ENCODE measurements around the gene SERPINE2.

SERPINE2 gene

GRCh38 chr2:224062481-224063297 is 23.6 kb upstream of the SERPINE2 start:
- TF ChIP-seq CTCF (conservative IDR thresholded peaks at IDR 0.05): peak; percentile 10
- TF ChIP-seq ZFX (IDR thresholded peaks at IDR 0.05): no peak

GRCh38 chr2:224060783-224061482 is 21.8 kb upstream of the SERPINE2 start:
- no peak for TF ChIP-seq ZFX (IDR thresholded peaks at IDR 0.05)
- TF ChIP-seq CTCF (conservative IDR thresholded peaks at IDR 0.05): no peak
- no peak overlapping the region for H3K27ac ChIP-seq

More at GRCh38 chr2:224062481-224063297, 23.6 kb upstream of the SERPINE2 start:
- H3K27ac ChIP-seq: no peak overlapping the region

- TF ChIP-seq CTCF (conservative IDR thresholded peaks at IDR 0.05) (no peak), ZFX (IDR thresholded peaks at IDR 0.05) (no peak)
- no peak overlapping the region for H3K27ac ChIP-seq
These were observed 20.1 kb upstream of the SERPINE2 start for GRCh38 chr2:224059178-224059577.

- TF ChIP-seq ZFX (IDR thresholded peaks at IDR 0.05) (no peak), CTCF (conservative IDR thresholded peaks at IDR 0.05) (peak; percentile 23; the same call in 1 of the 2 replicates)
- no peak overlapping the region for H3K27ac ChIP-seq
These were observed 19.1 kb upstream of the SERPINE2 start for GRCh38 chr2:224058048-224058775.

- TF ChIP-seq ZFX (IDR thresholded peaks at IDR 0.05) (no peak), CTCF (conservative IDR thresholded peaks at IDR 0.05) (no peak)
These were observed 17.8 kb upstream of the SERPINE2 start for GRCh38 chr2:224056889-224057288.

GRCh38 chr2:224055101-224055500 is 16.0 kb upstream of the SERPINE2 start:
- TF ChIP-seq ZFX (IDR thresholded peaks at IDR 0.05) (no peak), CTCF (conservative IDR thresholded peaks at IDR 0.05) (no peak)

More at GRCh38 chr2:224056889-224057288, 17.8 kb upstream of the SERPINE2 start:
- H3K27ac ChIP-seq: no peak overlapping the region

More at GRCh38 chr2:224055101-224055500, 16.0 kb upstream of the SERPINE2 start:
- no peak overlapping the region for H3K27ac ChIP-seq
